ENCODE data around the gene TMEM86A. TPM values are rescaled to one million over a fixed set of nuclear protein-coding genes. Genes with fewer than 3 reads are reported as not detected.
A peak's percentile ranks its signal among the peaks of the same experiment; 100 is the strongest.

The TMEM86A gene
- polyA plus RNA-seq, 1 of the 3 experiments (the other 2 are of a cell fraction): 1.2 TPM

GRCh38 chr11:18650353-18650752, 48.2 kb upstream of the TMEM86A start:
- Histone ChIP-seq H3K4me2 (no peak overlapping the region; the same call in 1 of the 2 replicates), H3K27me3 (ENCODE audit: insufficient read depth) (no peaks in the 10 kb centered on the region; the same call in 1 of the 2 replicates), H3K27ac (ENCODE audit: low read depth in 2 of 2, low read length in 1 of 2) (no peak overlapping the region), H3K4me3 (ENCODE audit: low read depth in 2 of 2, low read length in 1 of 2) (no peak overlapping the region), H4K20me1 (ENCODE audit: insufficient read depth) (no peaks in the 10 kb centered on the region), H3F3A (replicated peaks; ENCODE audit: insufficient read depth) (no peaks in the 10 kb centered on the region), H3K9me2 (no peaks in the 10 kb centered on the region), H2AFZ (ENCODE audit: low read depth) (no peak overlapping the region), H3K9me3 (no peaks in the 10 kb centered on the region), H3K79me2 (ENCODE audit: insufficient read depth) (no peaks in the 10 kb centered on the region), H3K4me1 (ENCODE audit: control insufficient read depth in 1 of 2, insufficient read depth in 2 of 2, low read depth in 1 of 2, low read length in 1 of 2) (no peaks in the 10 kb centered on the region), H3K9ac (no peak overlapping the region), H3K36me3 (replicated peaks in 1 of 2; ENCODE audit: control insufficient read depth in 1 of 2, insufficient read depth in 2 of 2, low read length in 1 of 2) (no peaks in the 10 kb centered on the region)
- ChIA-PET CTCF (interaction anchor here (1.1 kb wide), 1 partner anchor 125 kb away, joined by 3 read pairs; no protein-coding TSS in a partner anchor), POLR2A (no interaction called here)
- 69% methylated on average over 4 of the region's 4 CpGs for WGBS (ENCODE audit: low lambda C conversion rate)
- TF ChIP-seq REST (IDR thresholded peaks at IDR 0.05; ENCODE audit: low read depth, low read length): no peak
- DNase-seq: no peak

- no peaks in the 10 kb centered on the region for H4K20me1 ChIP-seq (ENCODE audit: insufficient read depth)
- 77% methylated on average over 17 of the region's 19 CpGs for WGBS (ENCODE audit: low lambda C conversion rate)
- no peaks in the 10 kb centered on the region; the same call in 1 of the 2 replicates for H3K27me3 ChIP-seq (ENCODE audit: insufficient read depth)
- CTCF ChIA-PET: interaction anchor here (1.1 kb wide), 1 partner anchor 124 kb away, joined by 3 read pairs; no protein-coding TSS in a partner anchor
- H3K36me3 ChIP-seq (replicated peaks in 1 of 2; ENCODE audit: control insufficient read depth in 1 of 2, insufficient read depth in 2 of 2, low read length in 1 of 2): no peaks in the 10 kb centered on the region
- H3K9me2 ChIP-seq: no peaks in the 10 kb centered on the region
- DNase-seq: peak; percentile 16
- H3K79me2 ChIP-seq (ENCODE audit: insufficient read depth): no peaks in the 10 kb centered on the region
- H2AFZ ChIP-seq (ENCODE audit: low read depth): no peak overlapping the region
- H3K9ac ChIP-seq: no peak overlapping the region
- peak overlapping the region in 1 of 2 experiments; percentile 16; a peak in 1 of 4 replicates for H3K4me3 ChIP-seq (ENCODE audit: low read depth in 2 of 2, low read length in 1 of 2)
- H3K27ac ChIP-seq (ENCODE audit: low read depth in 2 of 2, low read length in 1 of 2): no peak overlapping the region
- no peaks in the 10 kb centered on the region for H3F3A ChIP-seq (replicated peaks; ENCODE audit: insufficient read depth)
- no peaks in the 10 kb centered on the region for H3K4me1 ChIP-seq (ENCODE audit: control insufficient read depth in 1 of 2, insufficient read depth in 2 of 2, low read depth in 1 of 2, low read length in 1 of 2)
- no peaks in the 10 kb centered on the region for H3K9me3 ChIP-seq
- POLR2A ChIA-PET: no interaction called here
- H3K4me2 ChIP-seq: no peak overlapping the region
- TF ChIP-seq USF1 (IDR thresholded peaks at IDR 0.05; ENCODE audit: borderline replicate concordance, low read depth) (no peak), IRF3 (IDR thresholded peaks at IDR 0.05; ENCODE audit: low read depth, low read length) (no peak), TAF1 (IDR thresholded peaks at IDR 0.05; ENCODE audit: borderline replicate concordance, low read depth, low read length) (no peak), EZH2phosphoT487 (IDR thresholded peaks at IDR 0.05; ENCODE audit: borderline replicate concordance, low read depth) (no peak), SIN3A (IDR thresholded peaks at IDR 0.05; ENCODE audit: borderline replicate concordance, low read depth, low read length) (no peak), JUND (IDR thresholded peaks at IDR 0.05) (no peak), FOXM1 (IDR thresholded peaks at IDR 0.05; ENCODE audit: low read depth) (no peak), PBX3 (IDR thresholded peaks at IDR 0.05) (no peak), GABPA (IDR thresholded peaks at IDR 0.05; ENCODE audit: low read depth) (no peak), RFX5 (IDR thresholded peaks at IDR 0.05; ENCODE audit: low read length) (no peak), RAD21 (IDR thresholded peaks at IDR 0.05; ENCODE audit: low read length) (peak; percentile 20), CTCF (IDR thresholded peaks at IDR 0.05) (peak; percentile 45), YY1 (IDR thresholded peaks at IDR 0.05; ENCODE audit: low read depth) (no peak), CHD2 (IDR thresholded peaks at IDR 0.05; ENCODE audit: low read length, partially characterized antibody) (no peak), RXRA (IDR thresholded peaks at IDR 0.05; ENCODE audit: borderline replicate concordance, low read depth) (no peak)
Observed at GRCh38 chr11:18650859-18651557, 47.6 kb upstream of the TMEM86A start.
